Activated T-cell treated with anti-CD3 and anti-CD28 coated beads for 1 hour (primary cell): ENCODE results near the gene UFC1.

Source experiments
- DNase-seq: peaks from one replicate; pipeline ENCODE4 v3.0.0-alpha.2; 2020; ENCODE audit warnings: low read depth

UFC1 gene

DNA sequence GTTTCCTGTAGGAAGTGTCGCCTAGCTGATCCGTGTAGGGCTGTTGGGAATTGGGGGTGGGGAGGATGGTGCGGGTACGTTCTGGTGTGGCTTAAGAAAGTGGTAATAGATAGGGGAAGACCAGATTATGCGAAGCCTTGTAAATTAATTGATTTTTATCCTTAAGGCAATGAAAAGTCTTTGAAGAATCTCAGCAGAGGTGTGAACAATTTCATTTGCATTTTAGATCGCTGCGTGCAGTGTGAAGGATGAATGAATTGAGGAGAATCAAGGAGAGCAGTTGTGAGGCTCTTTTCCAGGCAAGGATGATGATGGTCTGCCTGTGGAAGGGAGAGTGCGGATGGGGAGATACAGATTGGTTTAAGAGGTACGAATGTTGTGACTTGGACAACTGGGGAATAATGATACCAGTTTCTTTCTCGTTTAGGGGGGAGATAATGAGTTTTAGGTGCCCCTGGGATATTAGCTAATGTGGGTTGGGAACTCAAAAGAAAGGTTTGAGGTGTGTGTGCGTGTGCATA, 20.5 kb upstream of the UFC1 start:
- no peak for DNase-seq

- DNase-seq: no peak
Measured at GRCh38 chr1:161137881-161138280, 15.9 kb upstream of the UFC1 start.

DNA sequence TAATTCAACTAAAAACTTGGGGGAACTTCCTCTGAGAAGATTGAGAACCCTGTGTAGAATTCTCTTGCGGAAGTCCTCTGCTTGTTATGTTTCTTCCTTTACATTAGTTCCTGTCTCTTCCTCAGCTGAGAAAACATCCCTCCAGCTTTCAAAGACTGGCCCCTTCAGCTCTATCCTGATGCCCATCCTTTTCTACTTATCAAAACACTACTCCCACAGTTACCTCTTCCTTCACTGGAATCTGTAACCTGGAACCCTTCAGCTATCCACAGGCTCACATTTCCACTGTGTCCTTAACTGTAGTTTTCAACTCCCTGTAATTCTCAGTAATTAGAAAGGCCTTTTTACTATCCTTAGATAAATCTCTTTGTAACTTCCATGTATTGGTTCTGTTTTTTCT, 15.3 kb upstream of the UFC1 start:
- no peak for DNase-seq

DNA sequence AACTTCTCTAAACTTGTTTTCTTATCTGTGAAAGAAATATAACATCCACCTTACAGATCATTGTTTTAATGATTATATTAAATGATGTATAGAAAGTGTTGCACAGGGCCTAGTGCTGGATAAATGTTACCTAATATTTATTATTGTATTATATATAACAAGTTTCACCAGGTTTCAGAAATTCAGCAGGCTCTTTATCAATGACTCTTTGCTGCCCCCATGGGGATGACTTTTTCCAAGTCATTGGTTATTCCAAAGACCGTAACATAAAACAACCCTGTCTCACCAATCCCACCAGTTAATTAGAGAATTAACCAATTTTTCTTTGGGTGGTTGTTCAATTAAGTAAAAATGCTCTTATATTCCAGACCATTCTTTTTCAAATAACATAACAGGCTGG, 14.0 kb upstream of the UFC1 start:
- DNase-seq: peak; percentile 27

DNA sequence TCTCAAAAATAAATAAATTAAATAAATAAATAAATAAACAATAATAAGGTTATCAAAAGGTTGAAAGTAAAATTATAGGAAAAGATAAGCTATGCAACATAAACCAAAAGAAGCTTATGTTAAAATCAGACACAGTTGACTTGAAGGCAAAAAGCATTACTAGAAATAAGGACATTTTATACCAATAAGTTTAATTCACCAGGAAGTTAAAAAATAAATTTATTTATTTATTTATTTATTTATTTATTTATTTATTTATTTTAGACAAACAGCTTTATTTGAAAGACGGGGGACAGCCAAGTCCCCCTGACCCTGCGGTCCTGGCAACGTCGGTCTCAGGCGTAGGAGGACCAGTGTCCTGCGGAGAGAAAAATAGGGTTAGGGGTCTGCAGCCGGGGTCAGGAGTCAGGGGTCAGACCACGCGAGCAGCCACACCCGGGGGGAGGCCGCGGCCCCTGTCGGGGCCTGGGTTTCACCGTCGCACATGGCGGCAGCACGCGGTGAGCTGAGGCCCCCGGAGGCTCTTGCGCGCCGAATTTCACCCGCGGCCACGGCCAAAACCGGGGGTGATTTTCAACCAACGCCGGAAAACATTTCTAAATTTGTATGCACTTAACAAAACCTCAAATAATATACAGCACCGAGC, 12.9 kb upstream of the UFC1 start:
- no peak for DNase-seq

DNA sequence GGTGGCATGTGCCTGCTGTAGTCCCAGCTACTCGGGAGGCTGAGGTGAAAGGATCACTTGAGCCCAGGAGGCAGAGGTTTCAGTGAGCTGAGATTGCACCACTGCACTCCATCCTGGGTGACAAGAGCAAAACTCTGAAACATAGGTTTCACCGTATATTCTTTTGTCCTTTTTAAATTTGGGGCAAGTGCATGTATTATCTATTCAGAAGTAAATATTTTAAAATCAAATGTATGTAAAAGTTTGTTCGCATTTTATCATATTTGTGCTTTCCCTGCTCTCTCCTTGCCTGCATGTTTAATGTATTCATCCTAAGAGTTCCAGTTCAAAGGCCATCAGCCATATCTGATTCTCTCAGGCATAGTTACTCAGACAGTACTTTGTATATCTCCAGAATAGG, 7.9 kb upstream of the UFC1 start:
- DNase-seq: no peak

GRCh38 chr1:161153176-161153575, 602 bp upstream of the UFC1 start:
- no peak for DNase-seq

DNA sequence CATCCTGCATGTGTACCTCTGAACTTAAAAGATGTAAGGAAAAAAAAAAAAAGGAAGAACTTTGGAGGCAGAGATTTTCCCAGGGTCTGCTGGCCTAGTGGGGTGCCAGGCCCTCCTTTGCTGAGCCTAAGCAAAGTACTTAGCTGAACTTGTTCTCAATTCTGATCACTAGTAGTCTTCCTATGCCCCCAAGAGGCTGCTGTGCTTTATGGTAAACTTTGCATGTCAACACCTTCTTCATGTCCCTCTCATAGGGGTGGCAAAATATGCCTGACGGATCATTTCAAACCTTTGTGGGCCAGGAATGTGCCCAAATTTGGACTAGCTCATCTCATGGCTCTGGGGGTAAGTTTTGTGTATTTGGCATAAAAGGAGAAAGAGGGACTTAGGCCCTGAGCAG, 4.1 kb downstream of the UFC1 start:
- DNase-seq: no peak

- DNase-seq: no peak
Measured at GRCh38 chr1:161158316-161159010, 4.7 kb downstream of the UFC1 start.

DNA sequence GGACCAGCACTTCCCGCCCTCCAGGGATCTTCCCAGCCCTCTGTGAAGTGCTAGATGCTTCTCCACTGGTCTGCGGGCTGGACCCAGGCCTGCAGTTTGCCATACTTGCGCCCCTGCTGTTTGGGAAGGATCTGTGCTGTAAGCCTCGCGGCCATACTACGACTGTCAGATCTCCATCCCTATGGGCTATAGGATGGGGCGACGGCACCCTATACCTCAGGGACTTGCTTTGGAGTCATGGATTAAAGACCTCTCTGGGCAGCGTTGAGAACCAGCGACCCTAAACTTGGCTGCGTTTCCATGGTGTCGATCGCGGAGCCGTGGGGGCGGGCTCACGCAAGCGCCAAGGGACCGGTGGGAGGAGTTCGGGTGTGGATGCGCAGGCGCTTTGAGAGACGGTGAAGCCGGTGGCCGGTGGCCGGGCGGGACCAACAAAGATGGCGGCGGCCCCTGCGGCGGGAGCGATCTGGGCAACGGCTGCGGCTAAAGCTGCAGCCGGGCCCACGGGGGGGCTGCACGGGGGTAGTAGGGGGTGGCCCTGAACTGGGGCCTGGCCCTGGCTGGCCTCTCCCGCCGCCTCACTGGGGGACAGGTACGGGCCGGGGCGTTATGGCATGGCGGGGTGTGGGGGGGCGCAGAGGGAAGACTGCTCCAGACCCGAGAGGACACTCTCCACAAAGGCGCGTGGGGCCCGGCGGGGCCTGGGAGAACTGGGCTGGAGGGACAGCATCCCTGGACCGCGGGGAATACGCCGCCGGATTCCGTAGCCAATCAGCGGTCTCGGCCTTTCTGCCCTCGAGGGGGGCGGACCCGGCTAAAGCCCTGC, 5.5 kb downstream of the UFC1 start, which contains the start of gene USP21:
Gene USP21, plus strand, starts transcription at position 414 of the 826 bp plus-strand sequence. CDS start 1,141 bp downstream, outside the sequence.
- peak; percentile 90 for DNase-seq

DNA sequence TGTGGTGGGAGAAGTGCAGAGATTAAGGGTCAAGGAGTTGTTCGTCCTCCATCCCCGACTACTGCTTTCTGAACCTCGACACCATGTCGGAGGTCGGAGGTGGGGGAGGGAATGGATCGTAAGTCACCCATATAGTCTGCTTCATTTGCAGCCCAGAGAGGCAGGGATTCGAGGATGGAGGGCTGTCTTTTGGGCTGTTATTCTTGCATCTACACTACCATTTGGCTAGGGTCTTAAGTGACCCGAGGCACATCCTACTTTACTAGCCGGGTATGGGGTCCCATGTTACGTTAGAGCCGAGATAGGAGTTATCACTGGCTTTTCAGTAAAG, 6.1 kb downstream of the UFC1 start:
- DNase-seq: no peak

- DNase-seq: no peak
Measured at GRCh38 chr1:161160671-161161145, 6.9 kb downstream of the UFC1 start.

GRCh38 chr1:161161652-161162051, 7.9 kb downstream of the UFC1 start:
- no peak for DNase-seq

DNA sequence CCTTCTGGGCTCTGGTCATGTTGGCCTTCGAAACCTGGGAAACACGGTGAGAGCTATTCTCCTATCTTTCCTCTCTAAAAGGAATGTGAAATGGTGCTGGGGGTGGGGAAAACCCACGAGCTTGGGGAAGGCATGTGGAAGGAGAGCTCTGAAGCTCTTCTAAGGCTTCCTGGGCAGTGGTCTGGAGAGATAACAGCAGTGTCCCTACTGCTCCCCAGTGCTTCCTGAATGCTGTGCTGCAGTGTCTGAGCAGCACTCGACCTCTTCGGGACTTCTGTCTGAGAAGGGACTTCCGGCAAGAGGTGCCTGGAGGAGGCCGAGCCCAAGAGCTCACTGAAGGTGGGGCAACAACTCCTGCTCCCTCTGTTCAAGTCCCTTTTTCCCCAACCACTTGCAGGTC, 8.3 kb downstream of the UFC1 start:
- no peak for DNase-seq

- DNase-seq: no peak
Measured at GRCh38 chr1:161162806-161163205, 9.0 kb downstream of the UFC1 start.

DNA sequence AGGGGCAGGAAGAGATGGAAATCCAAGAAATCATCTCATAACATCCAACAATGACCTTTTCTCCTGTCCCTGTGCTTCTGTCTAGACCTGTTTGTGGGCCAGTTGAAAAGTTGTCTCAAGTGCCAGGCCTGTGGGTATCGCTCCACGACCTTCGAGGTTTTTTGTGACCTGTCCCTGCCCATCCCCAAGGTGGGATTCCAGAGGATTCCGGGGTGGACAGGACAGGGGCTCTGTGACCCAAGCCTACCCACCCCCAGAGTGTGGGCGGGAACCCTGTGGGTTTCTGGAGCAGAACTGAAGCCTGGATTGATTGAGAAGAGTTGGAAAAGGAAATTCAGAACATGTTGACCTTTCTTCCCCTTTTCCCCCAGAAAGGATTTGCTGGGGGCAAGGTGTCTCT, 10.0 kb downstream of the UFC1 start:
- DNase-seq: no peak

DNA sequence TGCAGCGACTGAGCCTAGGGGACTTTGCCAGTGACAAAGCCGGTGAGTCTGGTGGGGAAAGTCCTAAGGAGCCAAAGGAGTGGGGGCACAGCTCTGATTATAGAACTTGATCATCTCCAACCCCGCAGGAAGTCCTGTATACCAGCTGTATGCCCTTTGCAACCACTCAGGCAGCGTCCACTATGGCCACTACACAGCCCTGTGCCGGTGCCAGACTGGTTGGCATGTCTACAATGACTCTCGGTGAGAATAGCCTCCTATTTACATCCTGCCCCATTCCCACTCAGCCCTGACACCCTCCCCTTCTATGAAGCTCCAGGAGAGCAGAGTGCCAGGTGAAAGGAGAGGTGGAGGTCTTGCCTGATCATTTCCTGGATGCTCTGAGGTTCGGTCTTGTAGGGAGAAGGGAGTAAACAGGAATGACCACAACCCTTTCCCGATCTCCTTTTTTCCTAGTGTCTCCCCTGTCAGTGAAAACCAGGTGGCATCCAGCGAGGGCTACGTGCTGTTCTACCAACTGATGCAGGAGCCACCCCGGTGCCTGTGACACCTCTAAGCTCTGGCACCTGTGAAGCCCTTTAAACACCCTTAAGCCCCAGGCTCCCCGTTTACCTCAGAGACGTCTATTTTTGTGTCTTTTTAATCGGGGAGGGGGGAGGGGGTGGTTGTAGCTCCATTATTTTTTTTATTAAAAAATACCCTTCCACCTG, 11.3 kb downstream of the UFC1 start:
- no peak for DNase-seq

DNA sequence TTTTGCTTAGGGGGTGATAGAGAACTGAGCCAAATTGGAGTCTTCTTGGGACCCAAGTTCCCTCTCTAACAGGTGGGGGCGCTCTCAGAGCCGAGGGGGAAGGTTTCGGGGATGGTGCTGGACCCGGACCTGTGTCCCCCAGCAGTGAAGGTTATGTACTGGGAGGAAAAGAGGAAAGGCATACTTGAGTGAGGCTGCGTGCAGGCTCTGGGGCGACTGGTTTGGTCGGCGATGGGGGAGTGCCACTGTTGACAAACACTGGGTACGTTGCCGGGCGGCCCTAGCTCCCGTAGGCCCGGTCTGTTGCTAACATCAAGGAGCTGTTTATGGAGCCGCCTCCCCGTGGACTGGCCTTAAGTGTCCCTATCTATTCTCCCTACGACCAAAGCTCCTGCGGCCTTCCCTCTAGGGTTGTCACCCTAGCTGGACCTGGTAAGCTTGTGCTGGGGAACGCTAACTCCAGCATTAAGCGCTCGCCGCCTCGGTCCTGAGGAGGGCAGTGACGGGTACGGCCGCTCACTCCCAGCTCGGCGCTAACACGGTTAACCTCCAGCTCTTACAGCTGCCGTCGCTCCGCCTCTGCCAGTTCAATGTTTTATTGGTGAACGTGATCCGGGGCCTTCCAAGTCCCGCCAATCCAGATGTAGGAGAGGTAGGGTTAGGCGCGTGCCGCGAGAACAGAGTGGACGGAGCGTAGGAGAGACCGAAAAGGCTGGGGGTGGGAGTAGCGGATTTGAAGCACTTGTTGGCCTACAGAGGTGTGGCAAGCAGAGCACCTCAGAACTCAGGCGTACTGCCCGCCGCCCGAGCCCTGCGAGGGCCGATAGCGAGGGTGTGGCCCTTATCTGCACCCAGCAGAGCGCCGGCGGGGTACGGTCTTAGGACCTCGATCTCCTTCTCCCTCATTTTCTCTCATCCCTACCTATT, 12.2 kb downstream of the UFC1 start, which contains the start of gene PPOX:
Gene PPOX, plus strand, starts transcription at position 685 of the 927 bp plus-strand sequence. CDS start 422 bp downstream, outside the sequence.
- peak; percentile 83 for DNase-seq

GRCh38 chr1:161166669-161167548, 13.1 kb downstream of the UFC1 start:
- DNase-seq: no peak

- DNase-seq: no peak
Measured at GRCh38 chr1:161168906-161169305, 15.1 kb downstream of the UFC1 start.
